ENCODE measurements around the gene NIPAL3.

DNA sequence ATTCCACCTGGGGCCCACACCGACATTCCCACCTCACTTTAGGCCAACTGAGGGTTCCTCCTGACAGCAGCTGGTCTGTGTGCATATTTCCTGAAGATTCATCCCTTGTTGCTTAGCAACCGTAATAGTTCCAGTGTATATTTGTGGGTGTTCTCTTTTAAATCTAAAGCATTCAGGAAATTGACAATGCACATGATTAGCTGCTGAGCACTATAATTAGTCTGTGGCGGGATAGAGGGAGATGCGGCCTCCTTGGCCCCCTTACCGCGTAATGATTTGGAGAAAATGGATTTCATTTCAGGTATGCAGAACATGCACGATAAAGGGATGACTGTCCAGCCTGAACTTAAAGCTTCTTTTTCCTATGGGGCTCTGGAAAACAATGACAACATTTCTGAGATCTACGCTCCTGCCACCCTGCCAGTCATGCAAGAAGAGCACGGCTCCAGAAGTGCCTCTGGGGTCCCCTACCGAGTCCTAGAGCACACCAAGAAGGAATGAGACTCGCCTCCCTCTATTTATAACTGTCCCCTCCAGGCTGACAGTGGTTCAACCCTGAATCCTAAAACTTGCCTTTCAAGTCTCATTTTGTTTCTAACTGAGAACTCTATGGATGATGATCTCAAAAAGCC, 53.2 kb downstream of the NIPAL3 start:
- TF ChIP-seq POLR2A (IDR thresholded peaks at IDR 0.05; ENCODE audit: low read length) (no peak), GATA1 (IDR thresholded peaks at IDR 0.05; ENCODE audit: low read depth, low read length) (no peak)
